HG03432 (cell line): Measurements from ENCODE around the gene POLN.

Experiments
- ATAC-seq: cut with Tn5 transposase; IDR thresholded peaks from one replicate; pipeline ENCODE4 v1.9.1; 2021; ENCODE audit warnings: mild to moderate bottlenecking, moderate library complexity; ENCODE audit not compliant: unreplicated experiment

The POLN gene

GRCh38 chr4:2062168-2062807 lies 179.6 kb downstream of the POLN start:
- ATAC-seq = no peak

- no peak for ATAC-seq
These were observed 180.5 kb downstream of the POLN start for GRCh38 chr4:2061186-2062131.

DNA sequence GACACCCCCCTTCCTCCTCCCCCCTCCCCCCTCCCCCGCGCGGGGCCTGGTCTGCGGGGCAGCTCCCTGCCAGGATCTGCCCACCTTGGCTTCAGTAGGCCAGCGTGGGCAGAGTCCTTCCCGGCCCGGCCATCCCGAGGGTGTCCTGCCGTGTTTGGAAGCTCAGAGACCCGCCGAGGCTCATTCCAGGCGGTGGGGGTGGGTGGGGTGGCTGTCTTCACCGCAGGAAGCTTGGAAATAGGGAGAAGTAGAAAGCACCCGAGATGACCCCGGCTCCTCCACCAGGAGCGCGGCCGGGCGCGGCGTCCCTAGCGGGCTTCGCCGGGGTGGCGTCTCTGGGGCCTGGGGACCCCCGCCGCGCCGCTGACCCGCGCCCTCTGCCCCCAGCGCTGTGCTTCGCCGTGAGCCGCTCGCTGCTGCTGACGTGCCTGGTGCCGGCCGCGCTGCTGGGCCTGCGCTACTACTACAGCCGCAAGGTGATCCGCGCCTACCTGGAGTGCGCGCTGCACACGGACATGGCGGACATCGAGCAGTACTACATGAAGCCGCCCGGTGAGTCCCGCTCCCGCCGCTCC lies 181.2 kb downstream of the POLN start:
- ATAC-seq = no peak

DNA sequence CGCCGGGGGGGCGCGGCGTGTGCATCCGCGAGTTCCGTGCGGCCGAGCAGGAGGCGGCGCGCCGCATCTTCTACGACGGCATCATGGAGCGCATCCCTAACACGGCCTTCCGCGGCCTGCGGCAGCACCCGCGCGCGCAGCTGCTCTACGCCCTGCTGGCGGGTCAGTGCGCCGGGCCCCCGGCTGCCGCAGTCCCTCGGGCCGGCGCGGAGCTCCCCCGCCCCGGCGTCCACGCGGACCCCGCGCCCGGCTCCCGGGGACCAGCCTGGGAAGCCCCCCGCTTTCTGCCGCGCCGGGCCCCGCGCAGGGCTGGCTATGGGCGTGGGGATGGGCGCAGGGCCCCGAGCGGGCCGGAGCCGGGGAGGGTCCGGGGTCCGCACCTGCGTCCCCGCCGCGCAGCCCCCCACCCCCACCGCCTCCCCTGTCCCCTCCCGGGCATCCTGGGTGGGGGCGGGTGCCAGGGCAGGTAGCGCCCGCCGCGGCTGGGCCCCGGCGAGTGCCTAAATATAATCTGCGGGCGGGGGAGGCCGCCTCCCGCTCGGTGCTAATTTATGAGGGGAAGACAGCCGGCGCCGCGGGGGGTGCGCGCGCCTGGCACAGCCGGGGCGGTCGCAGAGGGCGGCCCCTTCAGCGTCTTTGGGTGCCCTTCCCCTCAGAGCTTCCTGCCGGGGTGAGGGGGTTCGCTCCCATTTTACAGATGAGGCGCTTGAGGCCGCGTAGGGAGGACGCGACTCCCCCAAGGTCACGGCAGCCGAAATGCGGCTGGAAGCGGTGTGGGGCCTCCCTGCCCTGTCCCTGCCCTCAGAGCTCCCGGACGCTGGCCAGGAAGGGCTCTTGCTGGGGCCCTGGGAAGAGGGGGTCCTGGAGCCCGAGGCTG lies 182.0 kb downstream of the POLN start:
- no peak for ATAC-seq

DNA sequence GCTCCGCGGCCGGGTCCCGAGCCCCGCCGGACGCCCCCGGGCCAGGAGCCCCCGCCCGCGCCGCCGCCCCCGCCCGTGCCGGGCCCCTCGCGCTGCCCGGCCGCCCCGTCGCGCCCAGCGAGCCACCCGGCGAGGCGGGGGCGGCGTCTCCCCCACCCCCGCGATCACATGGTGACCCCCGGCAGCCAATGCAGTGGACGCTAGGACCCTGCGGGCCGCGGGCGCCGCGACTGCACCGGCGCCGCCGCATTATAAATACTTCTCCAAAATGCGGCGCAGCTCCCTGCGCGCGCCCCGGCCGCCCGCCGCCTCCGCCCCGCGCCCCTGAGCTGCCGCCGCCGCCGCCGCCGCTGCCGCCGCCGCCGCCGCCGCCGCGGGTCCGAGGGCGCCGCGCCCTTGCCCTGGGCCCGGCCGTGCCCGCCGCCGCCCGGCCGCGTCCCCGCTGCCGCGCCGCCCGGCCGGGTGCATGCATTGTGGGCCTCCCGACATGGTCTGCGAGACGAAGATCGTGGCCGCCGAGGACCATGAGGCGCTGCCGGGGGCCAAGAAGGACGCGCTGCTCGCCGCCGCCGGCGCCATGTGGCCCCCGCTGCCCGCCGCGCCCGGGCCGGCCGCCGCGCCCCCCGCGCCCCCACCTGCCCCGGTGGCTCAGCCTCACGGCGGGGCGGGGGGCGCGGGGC lies 182.7 kb downstream of the POLN start, which contains the start of gene NAT8L:
Gene NAT8L (plus strand): TSS at position 282 of the 680 bp plus-strand sequence. CDS start 185 bp downstream, at position 467.
- no peak for ATAC-seq

DNA sequence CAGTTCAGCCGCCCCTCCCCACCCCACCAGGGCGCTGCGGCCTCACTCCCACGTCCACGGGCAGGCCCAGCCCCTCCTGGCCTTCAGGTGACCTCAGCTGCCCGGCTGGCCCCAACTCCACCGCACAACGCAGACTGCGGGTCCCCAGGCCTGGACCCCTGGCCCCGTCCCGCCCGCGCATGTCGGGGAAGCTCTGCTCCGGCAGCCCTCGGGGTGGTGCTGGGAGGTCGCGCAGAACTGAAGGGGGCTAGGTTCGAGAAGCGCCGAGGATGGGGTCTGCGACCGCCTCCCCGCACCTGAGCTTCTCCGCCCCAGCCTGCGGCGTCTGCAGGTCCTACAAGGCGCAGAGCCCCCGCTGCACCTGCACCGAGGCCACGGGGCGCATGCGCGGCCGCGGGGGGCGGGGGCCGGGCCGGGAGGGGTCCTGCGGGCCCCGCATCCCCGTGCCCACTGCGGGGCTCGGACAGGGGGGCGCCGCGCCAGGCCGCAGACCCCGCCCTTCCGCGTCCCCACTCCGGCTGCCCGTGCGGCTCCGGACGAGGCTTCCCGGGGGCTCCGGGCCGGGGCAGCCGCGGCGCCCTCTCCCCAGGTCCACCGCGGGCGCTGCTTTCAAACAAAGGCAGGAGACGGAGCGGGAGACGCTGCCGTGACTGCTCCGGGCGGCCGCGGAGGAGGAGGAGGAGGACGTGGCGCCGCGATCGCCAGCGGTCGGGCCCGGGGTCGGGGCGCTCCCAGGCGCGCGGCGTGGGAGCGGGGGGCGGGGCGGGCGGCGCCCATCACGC lies 183.5 kb downstream of the POLN start:
- ATAC-seq = no peak

GRCh38 chr4:2057382-2058065 lies 184.4 kb downstream of the POLN start:
- ATAC-seq = no peak

GRCh38 chr4:2054217-2054616 lies 187.7 kb downstream of the POLN start:
- no peak for ATAC-seq

DNA sequence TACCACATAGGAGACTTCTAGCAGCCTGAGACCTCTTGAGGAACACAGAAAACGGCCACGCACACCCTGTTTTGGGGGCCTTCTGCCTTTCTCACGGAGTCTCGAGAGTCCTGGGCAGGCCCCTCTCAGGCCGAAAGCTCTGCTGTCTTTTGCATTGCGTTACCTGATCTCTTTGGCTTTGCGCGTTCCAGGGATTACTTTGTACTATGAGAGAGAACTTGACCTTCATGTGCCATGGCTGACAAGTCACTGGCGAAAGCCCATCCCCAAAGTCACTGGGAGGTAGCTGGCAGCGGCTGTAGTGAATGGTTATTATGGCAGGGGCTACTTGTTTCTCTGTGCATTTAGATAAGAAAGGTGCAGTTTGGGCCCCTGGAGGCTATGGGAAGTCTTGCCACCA lies 190.8 kb downstream of the POLN start:
- ATAC-seq = no peak

DNA sequence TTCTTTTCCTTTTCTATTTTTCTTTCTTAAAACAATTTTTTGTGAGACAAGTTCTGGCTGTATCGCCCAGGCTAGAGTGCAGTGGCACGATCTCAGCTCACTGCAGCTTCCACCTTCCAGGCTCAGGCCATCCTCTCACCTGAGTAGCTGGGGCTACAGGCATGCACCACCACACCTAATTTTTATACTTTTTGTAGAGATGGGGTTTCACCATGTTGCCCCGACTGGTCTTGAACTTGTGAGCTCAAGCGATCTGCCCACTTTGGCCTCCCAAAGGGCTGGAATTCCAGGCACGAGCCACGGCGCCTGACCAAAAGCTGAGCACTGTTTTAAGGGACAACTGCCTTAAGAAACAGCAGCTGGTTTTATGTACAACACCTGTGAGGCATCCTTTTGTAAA lies 192.1 kb downstream of the POLN start:
- ATAC-seq = no peak

- no peak for ATAC-seq
These were observed 192.5 kb downstream of the POLN start for GRCh38 chr4:2049381-2049780.

GRCh38 chr4:2048831-2049230 lies 193.1 kb downstream of the POLN start:
- no peak for ATAC-seq

DNA sequence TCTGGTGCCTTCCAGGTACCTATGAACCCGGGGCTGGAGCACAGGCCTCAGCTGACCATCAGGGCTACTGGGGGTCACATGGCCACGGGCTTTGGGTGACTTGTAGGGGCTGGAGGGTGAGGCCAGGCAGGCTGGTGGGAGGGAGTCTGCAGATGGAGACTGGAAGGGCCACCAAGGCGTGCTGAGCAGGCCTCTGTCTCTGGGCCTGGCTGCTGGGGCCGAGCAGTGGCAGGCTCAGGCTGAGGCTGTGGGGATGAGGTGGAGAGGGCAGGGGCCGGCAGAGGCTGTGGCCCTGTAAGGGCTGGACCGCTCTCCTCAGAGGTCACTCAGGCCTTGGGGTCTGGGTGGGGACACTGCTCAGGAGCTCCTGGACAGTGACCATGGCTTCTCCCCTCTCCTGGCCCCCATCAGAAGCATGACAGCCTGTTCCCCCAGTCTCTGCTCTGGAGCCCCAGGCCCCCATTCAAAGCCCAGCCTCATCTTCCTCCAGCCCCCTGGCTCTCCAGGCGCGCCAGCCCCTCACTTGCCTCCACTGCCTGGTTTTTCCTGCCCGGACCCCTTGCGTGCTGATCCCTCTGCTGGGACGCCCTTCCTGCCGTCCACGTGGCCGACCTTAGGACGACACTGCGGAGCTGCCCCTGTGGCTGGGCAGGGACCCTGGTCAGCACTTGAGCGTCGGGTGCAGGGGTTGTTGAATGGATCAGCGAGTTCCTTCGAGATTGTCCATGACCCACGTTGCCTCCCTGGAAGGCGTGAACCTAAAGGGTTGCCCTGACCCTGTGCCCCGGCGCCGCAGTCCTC lies 193.9 kb downstream of the POLN start:
- ATAC-seq = no peak

- ATAC-seq = no peak
These were observed 194.8 kb downstream of the POLN start for GRCh38 chr4:2047031-2047660.

GRCh38 chr4:2046031-2046961 lies 195.6 kb downstream of the POLN start:
- no peak for ATAC-seq

DNA sequence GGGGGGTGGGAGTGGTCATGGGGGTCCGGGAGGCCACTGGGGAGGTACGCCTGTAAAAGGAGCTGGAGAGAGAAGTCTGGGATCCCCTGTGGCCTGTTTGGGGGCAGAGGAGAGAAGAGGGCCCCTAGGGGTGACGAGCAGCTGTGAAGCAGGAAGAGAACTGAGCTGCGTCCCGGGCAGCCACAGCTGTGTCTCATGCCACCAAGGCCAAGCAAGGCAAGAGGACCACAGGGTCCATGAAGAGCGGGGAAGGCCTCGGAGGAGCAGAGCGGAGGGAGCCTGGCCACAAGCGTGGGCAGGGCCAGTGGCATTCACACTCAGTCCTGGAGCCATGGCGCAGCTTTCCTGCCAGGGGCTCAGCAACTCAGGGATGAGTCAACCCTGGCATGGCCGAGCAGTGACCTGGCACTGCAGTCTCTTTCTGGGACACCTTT lies 196.4 kb downstream of the POLN start:
- ATAC-seq = no peak
